Thyroid gland (tissue), 4 donors: ENCODE measurements around the gene FADS6.

Experiments
- CTCF ChIP-seq, 6 experiments: fragments of 200-600 bp in 3 of 6; fragments of 450-650 bp in 3 of 6; sonication (generic) in 3 of 6; IDR thresholded peaks; one replicate each; pipeline ENCODE4 v1.5.1; 2016 to 2019; ENCODE audit warnings: antibody characterized with exemption in 6 of 6, mild to moderate bottlenecking in 2 of 6, inconsistent platforms in 1 of 6, moderate library complexity in 1 of 6
- POLR2A ChIP-seq, 2 donors: fragments of 450-650 bp; IDR thresholded peaks; one replicate each; pipeline ENCODE4 v1.6.1; 2017; ENCODE audit warnings: antibody characterized with exemption in 2 of 2, mild to moderate bottlenecking in 2 of 2, moderate library complexity in 1 of 2

DNA sequence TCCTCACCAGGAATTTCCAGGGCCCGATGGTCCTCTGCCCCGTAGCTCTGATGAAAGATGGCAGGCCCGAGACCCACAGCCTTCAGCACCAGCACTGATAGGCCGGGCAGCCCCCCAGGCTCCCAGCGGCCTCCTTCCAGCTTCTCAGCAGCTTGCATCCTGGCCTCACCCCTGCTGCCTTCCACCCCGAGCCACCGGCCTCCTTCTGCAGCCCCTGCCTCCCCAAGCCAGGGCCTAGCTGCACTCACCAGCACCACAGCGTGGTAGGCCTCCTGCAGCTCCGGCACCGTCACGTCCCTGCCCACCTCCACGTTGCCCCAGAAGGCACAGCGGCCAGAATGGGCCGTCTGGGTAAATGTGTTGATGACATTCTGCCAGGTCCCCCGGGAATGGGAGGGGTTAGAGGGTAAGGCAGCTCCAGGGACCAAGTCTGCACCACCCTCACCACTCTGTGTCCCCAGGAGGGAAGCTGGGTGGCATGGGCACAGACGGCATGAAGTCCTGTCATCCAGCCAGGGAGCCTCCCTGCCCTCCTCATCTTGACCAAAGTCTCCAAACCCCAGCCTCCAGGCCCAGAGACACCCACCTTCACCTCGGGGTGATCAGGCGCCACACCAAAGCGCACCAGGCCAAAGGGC lies 27.1 kb downstream of the FADS6 start:
- TF ChIP-seq CTCF (IDR thresholded peaks at IDR 0.05) (no peak), POLR2A (IDR thresholded peaks at IDR 0.05) (no peak)
